DMS114 treated with DMSO at 0.1 percent for 48 hours (cell line): Measurements from ENCODE around the gene OR2B3.
"Not testable (repeated sequence)": the region's sequence is repeated elsewhere in the genome, so short reads cannot be mapped to it uniquely, and the experiment has no call there.

Source experiments
- DNase-seq: peaks from one replicate; lab custom pipeline; 2025; ENCODE audit not compliant: unreplicated experiment; lab: John Stamatoyannopoulos, UW

OR2B3 gene, protein sequence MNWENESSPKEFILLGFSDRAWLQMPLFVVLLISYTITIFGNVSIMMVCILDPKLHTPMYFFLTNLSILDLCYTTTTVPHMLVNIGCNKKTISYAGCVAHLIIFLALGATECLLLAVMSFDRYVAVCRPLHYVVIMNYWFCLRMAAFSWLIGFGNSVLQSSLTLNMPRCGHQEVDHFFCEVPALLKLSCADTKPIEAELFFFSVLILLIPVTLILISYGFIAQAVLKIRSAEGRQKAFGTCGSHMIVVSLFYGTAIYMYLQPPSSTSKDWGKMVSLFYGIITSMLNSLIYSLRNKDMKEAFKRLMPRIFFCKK

DNA sequence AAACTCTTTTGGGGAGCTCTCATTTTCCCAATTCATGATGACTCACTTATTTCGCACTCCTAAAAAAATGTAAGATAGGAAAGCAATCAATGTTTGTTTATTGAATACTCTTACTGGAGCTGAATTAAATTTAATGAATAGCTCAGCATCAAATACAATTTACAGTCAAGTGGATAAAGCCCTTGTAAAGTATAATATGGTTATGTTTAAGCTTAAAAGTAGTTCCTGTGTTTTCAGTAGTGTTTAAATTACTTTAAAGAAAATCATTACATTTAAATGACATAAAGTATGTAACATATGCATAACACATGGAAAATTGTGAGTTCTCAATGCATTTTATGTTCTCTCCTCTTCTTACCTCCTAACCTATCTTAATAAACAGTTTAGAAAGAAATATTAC, at the start of gene OR2B3:
Gene OR2B3, minus strand, starts transcription at position 101 of the 400 bp plus-strand sequence. Its CDS starts 65 bp downstream, at position 36.
- no peak for DNase-seq

DNA sequence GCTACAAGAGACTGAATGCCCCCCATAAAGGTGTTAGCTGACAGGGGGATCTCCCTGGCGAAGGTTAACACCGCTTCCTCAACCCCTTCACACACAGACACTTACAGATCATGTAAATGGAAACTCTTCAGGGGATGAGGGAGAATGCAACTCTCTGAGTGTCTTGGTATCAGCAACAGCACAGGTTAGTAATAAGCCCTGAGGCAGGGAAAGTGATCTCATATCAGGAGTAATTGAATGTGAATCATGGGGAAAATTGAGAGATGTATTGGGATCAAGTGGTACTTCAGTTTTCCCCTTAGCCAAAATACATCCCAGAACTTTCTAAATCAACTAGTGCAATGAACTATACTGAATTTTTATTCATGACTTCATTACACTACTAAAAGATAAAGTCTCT, 44.6 kb upstream of the OR2B3 start:
- no peak for DNase-seq

DNA sequence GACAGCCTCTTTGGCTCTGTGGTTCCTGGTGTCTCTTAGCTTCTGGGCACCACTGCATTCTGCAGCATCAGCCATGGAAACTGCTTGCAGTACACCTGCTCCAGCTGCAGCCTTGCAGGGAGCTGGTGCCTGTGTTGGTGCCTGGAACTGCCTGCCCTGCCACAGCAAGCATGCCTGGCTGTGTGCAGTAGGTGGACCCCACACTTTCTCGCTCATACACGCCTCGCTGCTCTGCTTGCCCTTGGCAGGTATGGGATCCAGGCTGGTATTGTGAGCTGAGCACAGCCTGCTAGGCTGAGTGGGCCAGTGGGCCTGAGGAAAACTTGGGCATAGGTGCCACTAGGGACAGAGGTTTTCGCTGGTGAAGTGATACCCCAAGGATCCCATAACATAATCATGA, 43.5 kb upstream of the OR2B3 start:
- DNase-seq: no peak

- no peak for DNase-seq
These were observed 42.4 kb upstream of the OR2B3 start for GRCh38 chr6:29129326-29130012.

GRCh38 chr6:29114964-29115363, 27.9 kb upstream of the OR2B3 start:
- DNase-seq: not testable (repeated sequence)

DNA sequence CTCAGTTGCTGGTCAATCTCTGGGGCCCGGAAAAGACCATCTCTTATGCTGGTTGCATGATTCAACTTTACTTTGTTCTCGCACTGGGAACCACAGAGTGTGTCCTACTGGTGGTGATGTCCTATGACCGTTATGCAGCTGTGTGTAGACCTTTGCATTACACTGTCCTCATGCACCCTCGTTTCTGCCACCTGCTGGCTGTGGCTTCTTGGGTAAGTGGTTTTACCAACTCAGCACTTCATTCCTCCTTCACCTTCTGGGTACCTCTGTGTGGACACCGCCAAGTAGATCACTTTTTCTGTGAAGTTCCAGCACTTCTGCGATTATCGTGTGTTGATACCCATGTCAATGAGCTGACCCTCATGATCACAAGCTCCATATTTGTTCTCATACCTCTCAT, 25.0 kb upstream of the OR2B3 start:
- DNase-seq: no peak

- DNase-seq: no peak
These were observed 20.6 kb upstream of the OR2B3 start, which contains the start of gene OR2J3 for GRCh38 chr6:29107758-29108157. Gene OR2J3, plus strand, starts transcription at chr6:29108058. Its CDS starts 3,833 bp downstream, at chr6:29111891.

DNA sequence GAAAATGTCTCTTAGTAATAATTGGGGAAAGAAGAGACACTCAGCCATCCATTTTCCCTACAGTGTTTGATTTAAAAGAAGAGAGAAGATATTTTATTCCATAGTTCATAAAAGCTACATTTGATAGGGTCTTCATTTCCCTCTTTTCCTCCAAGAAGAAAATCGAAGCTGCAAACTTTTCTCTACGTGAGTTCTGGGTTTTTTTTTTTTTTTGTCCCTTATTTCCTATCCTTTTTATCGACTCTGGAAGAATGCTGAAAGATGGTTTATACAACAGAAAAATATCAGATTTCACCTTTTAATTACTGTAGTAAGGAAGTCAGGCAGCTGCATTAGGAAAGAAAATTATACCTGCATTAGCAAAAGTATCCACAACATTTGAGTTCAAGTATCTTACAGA, 12.1 kb upstream of the OR2B3 start, which contains the start of gene OR2J1:
Gene OR2J1, plus strand, starts transcription at position 301 of the 400 bp plus-strand sequence. CDS start 1,453 bp downstream, outside the sequence.
- no peak for DNase-seq

DNA sequence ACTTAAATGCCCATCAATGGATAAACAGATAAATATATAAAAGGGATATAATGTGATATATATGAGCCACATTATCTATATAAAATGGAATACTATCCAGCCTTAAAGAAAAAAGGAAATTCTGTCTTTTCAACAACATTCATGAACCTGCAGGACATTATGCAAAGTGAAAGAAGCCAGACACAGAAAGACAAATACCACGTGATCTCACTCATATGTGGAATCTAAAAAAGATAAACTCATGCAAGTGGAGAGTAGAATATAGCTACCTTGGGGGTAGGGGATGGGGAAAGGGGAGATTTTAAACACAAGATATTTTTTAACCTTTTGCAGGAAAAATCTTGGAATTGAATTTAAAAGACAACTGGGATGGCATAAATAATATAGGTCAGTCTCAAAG, 10.7 kb upstream of the OR2B3 start:
- DNase-seq: no peak

- no peak for DNase-seq
These were observed 5.8 kb upstream of the OR2B3 start for GRCh38 chr6:29092957-29093356.

- no peak for DNase-seq
These were observed 4.7 kb downstream of the OR2B3 start for GRCh38 chr6:29082457-29082856.

DNA sequence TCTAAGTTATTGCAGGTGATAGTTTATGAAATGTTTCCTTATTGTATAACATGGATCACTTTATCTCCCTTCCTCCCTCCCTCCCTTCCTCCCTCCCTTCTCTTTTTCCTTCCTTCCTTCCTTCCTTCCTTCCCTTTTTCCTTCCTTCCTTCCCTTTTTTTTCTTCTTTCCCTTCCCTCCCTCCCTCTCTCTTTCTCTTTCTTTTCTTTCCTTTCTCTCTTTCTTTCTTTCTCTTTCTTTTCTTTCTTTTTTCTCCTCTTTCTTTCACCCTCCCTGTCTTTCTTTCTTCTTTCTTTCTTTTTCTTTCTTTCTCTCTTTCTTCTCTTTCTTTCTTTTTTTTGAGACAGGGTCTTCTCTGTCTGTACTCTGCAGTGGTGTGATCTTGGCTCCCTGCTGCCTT, 5.8 kb downstream of the OR2B3 start:
- no peak for DNase-seq

- no peak for DNase-seq
These were observed 7.9 kb downstream of the OR2B3 start for GRCh38 chr6:29079203-29079602.

DNA sequence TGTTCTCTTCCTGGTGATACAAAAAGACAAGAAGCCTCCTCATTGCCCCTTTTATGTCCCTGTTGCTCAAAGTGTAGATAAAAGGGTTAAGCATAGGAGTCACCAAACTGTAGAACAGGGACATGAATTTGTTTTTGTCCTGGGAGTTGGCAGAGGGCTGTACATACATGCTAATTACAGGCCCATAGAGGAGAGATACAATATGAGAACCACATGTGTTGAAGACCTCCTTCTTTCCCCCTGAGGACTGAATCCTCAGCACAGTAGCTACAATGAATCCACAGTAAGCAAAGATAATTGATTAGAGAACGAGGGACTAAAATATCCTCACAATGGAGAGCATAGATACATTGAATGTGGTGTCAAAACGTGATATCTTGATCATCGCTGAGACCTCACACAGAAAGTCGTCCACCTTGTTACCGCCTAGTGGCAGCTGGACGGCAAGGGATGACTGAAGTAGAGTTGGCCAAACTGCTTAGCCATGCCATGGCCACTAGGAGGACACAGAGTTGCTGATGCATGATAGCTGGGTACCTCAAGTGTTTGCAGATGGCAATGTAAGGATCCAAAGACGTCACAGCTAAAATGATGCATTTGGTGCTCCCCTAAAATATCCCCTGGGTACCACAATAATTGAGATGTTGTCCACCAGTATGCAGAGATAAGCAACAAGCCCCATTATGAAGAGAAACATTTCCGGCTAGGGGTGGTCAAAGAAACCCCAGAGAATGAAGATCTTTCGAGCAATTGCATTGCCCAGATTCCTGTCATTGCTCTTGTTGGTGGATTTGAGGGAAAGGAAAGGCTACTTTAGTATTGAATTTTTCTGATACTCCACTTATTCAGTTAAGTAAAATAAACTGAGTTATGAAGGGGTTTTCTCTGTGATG, 15.0 kb downstream of the OR2B3 start:
- peak; percentile 6 for DNase-seq

DNA sequence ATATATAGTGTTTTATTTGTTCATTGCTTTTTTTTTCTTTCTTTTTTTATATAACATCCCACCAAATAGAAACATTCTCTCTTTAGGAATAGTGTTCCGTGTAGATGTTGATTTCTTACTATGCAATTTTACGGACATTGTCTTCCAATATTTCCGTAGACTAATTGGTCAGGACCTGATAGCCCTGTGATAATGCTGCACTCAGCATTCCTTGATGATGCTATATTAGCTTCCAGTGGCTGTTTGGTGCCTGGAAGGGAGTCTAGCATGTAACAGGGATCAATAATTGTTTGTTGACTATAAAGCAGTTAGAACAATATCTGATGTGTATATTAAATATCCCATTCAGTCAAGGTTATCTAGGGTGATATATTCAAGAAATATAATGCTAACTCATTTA, 35.4 kb downstream of the OR2B3 start:
- DNase-seq: no peak

DNA sequence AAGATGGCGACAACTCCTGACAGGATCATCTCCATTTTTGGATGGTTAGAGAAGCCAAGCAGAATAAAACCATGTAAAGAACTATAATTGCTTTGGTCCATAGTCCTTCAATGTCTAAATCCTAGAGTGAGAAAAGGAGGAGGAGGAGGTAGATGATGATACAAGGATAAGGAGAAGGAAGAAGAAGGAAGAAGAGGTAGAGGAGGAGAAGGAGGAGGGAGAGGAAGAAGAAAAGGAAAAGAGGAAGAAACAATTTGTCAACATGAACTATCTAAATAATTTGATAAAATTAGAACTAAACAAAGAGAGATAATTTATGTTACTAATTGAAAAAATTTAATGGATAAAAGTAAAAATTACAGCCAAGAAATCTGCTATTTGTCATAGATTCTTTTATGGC, 42.0 kb downstream of the OR2B3 start, which contains the start of gene OR2W1:
Gene OR2W1, minus strand, starts transcription at position 101 of the 400 bp plus-strand sequence. Its CDS starts 0 bp downstream, at position 101.
- DNase-seq: no peak
